SK-N-SH (cell line): ENCODE results near the gene ZNF385A. TPM values are rescaled to one million over a fixed set of nuclear protein-coding genes. Genes with fewer than 3 reads are reported as not detected.

Experiments
- CTCF ChIA-PET: fragments of 300-600, 350-600 bp; formaldehyde crosslinking; extraction: SDS; loops from one replicate; lab custom pipeline; 2021; lab: Yijun Ruan, JAX
- POLR2A ChIA-PET: fragments of 350-600 bp; sonication (Branson Sonifier 250); formaldehyde crosslinking; extraction: SDS; loops from one replicate; lab custom pipeline; 2020; ENCODE audit warnings: antibody characterized with exemption, inconsistent platforms; lab: Yijun Ruan, JAX
- DNase-seq: peaks from one replicate; pipeline ENCODE4 v3.0.0; 2012
- H2AFZ ChIP-seq: fragments of 200-600 bp; sonication (generic); 2 replicates; pipeline ENCODE4 v1.8.1; 2016; ENCODE audit warnings: antibody characterized with exemption, mild to moderate bottlenecking, low read depth
- H3F3A ChIP-seq: fragments of 200-600 bp; sonication (generic); replicated peaks from 2 replicates; pipeline ENCODE3; 2016; ENCODE audit warnings: antibody characterized with exemption, mild to moderate bottlenecking; ENCODE audit not compliant: insufficient read depth
- H3K27ac ChIP-seq, 2 experiments: fragments of 200-500 bp in 1 of 2; fragments of 200-600 bp in 1 of 2; sonication (Bioruptor generic) in 1 of 2; sonication (generic), shearing (Covaris generic) in 1 of 2; 2 replicates each; pipeline versions ENCODE4 v1.5.1 to v1.6.1; 2014 to 2016; ENCODE audit warnings: low read depth in 2 of 2, inconsistent platforms in 1 of 2, low read length in 1 of 2, mild to moderate bottlenecking in 1 of 2, mixed read lengths in 1 of 2
- H3K27me3 ChIP-seq: fragments of 200-600 bp; sonication (generic), shearing (Covaris generic); 2 replicates; pipeline ENCODE4 v1.6.1; 2016; ENCODE audit warnings: mixed run types; ENCODE audit not compliant: insufficient read depth
- H3K36me3 ChIP-seq, 2 experiments: fragments of 200-500 bp in 1 of 2; fragments of 200-600 bp in 1 of 2; sonication (Bioruptor generic) in 1 of 2; sonication (generic) in 1 of 2; replicated peaks in 1 of 2; 2 replicates each; pipeline versions ENCODE3 to v1.5.1; 2014 to 2016; ENCODE audit warnings: low read length in 1 of 2, mild to moderate bottlenecking in 1 of 2; ENCODE audit not compliant: insufficient read depth in 2 of 2, control insufficient read depth in 1 of 2
- H3K4me1 ChIP-seq, 2 experiments: fragments of 200-500 bp in 1 of 2; fragments of 200-600 bp in 1 of 2; sonication (Bioruptor generic) in 1 of 2; sonication (generic), shearing (Covaris generic) in 1 of 2; 2 replicates each; pipeline versions ENCODE4 v1.5.1 to v1.6.1; 2014 to 2016; ENCODE audit warnings: low read depth in 1 of 2, low read length in 1 of 2, mixed run types in 1 of 2; ENCODE audit not compliant: insufficient read depth in 2 of 2, control insufficient read depth in 1 of 2
- H3K4me2 ChIP-seq: fragments of 200-600 bp; sonication (generic), shearing (Covaris generic); 2 replicates; pipeline ENCODE4 v1.6.1; 2017; ENCODE audit warnings: mixed run types
- H3K4me3 ChIP-seq, 2 experiments: fragments of 200-500 bp in 1 of 2; fragments of 200-600 bp in 1 of 2; sonication (Bioruptor generic) in 1 of 2; sonication (generic), shearing (Covaris generic) in 1 of 2; 2 replicates each; pipeline versions ENCODE4 v1.5.1 to v1.8.1; 2014 to 2016; ENCODE audit warnings: low read depth in 2 of 2, inconsistent platforms in 1 of 2, low read length in 1 of 2, mild to moderate bottlenecking in 1 of 2, mixed read lengths in 1 of 2, moderate library complexity in 1 of 2
- H3K79me2 ChIP-seq: fragments of 200-600 bp; sonication (generic); 2 replicates; pipeline ENCODE4 v1.8.1; 2017; ENCODE audit warnings: mild to moderate bottlenecking; ENCODE audit not compliant: insufficient read depth
- H3K9ac ChIP-seq: fragments of 200-600 bp; sonication (generic); 2 replicates; pipeline ENCODE4 v1.6.1; 2017; ENCODE audit warnings: mixed run types
- H3K9me2 ChIP-seq: fragments of 200-600 bp; sonication (generic); 2 replicates; pipeline ENCODE4 v1.6.1; 2017; ENCODE audit warnings: mixed run types
- H3K9me3 ChIP-seq: fragments of 200-600 bp; sonication (generic); 2 replicates; pipeline ENCODE4 v1.6.1; 2017; ENCODE audit warnings: mixed run types, mild to moderate bottlenecking, moderate library complexity
- H4K20me1 ChIP-seq: fragments of 200-600 bp; sonication (generic); 2 replicates; pipeline ENCODE4 v1.6.1; 2017; ENCODE audit warnings: mild to moderate bottlenecking, mixed run types; ENCODE audit not compliant: insufficient read depth
- CTCF ChIP-seq: fragments of 200-600 bp; sonication (generic); IDR thresholded peaks from 2 replicates; pipeline ENCODE4 v1.6.1; 2017; ENCODE audit warnings: antibody characterized with exemption, mild to moderate bottlenecking, moderate library complexity
- ELF1 ChIP-seq: IDR thresholded peaks from 2 replicates; pipeline ENCODE4 v1.4.0; 2012
- EP300 ChIP-seq, 2 experiments: IDR thresholded peaks; 2 replicates each; pipeline versions ENCODE4 v1.4.0 to v1.6.1; 2012; ENCODE audit warnings: borderline replicate concordance in 1 of 2, low read depth in 1 of 2, low read length in 1 of 2
- FOSL2 ChIP-seq: IDR thresholded peaks from 2 replicates; pipeline ENCODE4 v1.4.0; 2012; ENCODE audit warnings: low read depth, mild to moderate bottlenecking, moderate library complexity, borderline replicate concordance
- FOXJ3 ChIP-seq: sonication (generic); formaldehyde crosslinking; IDR thresholded peaks from 2 replicates; pipeline ENCODE4 v1.5.1; 2020; ENCODE audit warnings: mild to moderate bottlenecking, missing genetic modification reagents
- FOXM1 ChIP-seq: IDR thresholded peaks from 2 replicates; pipeline ENCODE4 v1.4.0; 2012; ENCODE audit warnings: low read depth, mild to moderate bottlenecking
- GATA2 ChIP-seq: sonication (generic); formaldehyde crosslinking; IDR thresholded peaks from 2 replicates; pipeline ENCODE4 v1.5.0; 2020; ENCODE audit warnings: mild to moderate bottlenecking, missing genetic modification reagents
- IRF3 ChIP-seq: fragments of 150-350 bp; IDR thresholded peaks from 2 replicates; pipeline ENCODE4 v1.6.1; 2016; ENCODE audit warnings: mild to moderate bottlenecking, low read depth, low read length
- JUND ChIP-seq: IDR thresholded peaks from 2 replicates; pipeline ENCODE4 v1.4.0; 2012
- MAX ChIP-seq: IDR thresholded peaks from 2 replicates; pipeline ENCODE4 v1.4.0; 2012; ENCODE audit warnings: low read depth
- MEF2A ChIP-seq: IDR thresholded peaks from 2 replicates; pipeline ENCODE4 v1.4.0; 2012; ENCODE audit warnings: low read depth, borderline replicate concordance
- NFIC ChIP-seq: IDR thresholded peaks from 2 replicates; pipeline ENCODE4 v1.4.0; 2012; ENCODE audit warnings: borderline replicate concordance
- PBX3 ChIP-seq: IDR thresholded peaks from 2 replicates; pipeline ENCODE4; 2012
- RAD21 ChIP-seq: IDR thresholded peaks from 2 replicates; pipeline ENCODE4 v1.6.1; 2012; ENCODE audit warnings: mild to moderate bottlenecking, low read length
- RCOR1 ChIP-seq: fragments of 150-350 bp; IDR thresholded peaks from 2 replicates; pipeline ENCODE4 v1.6.1; 2017; ENCODE audit warnings: antibody characterized with exemption, low read length
- RXRA ChIP-seq: IDR thresholded peaks from 2 replicates; pipeline ENCODE4 v1.4.0; 2012; ENCODE audit warnings: low read depth, mild to moderate bottlenecking, borderline replicate concordance
- SIN3A ChIP-seq: IDR thresholded peaks from 2 replicates; pipeline ENCODE4 v1.6.1; 2012; ENCODE audit warnings: low read depth, mild to moderate bottlenecking, low read length, moderate library complexity, borderline replicate concordance
- TCF12 ChIP-seq: IDR thresholded peaks from 2 replicates; pipeline ENCODE4 v1.4.0; 2012
- TEAD4 ChIP-seq: IDR thresholded peaks from 2 replicates; pipeline ENCODE4 v1.4.0; 2012; ENCODE audit warnings: mild to moderate bottlenecking, borderline replicate concordance; ENCODE audit not compliant: insufficient read depth
- USF1 ChIP-seq: IDR thresholded peaks from 2 replicates; pipeline ENCODE4 v1.4.0; 2012; ENCODE audit warnings: low read depth, borderline replicate concordance
- USF2 ChIP-seq: fragments of 150-350 bp; IDR thresholded peaks from 2 replicates; pipeline ENCODE4 v1.6.1; 2017; ENCODE audit warnings: antibody characterized with exemption, low read length, low read depth, borderline replicate concordance
- YY1 ChIP-seq: IDR thresholded peaks from 2 replicates; pipeline ENCODE4 v1.4.0; 2012; ENCODE audit warnings: low read depth, mild to moderate bottlenecking
- ZBTB33 ChIP-seq: IDR thresholded peaks from 2 replicates; pipeline ENCODE4 v1.4.0; 2012; ENCODE audit warnings: low read depth, borderline replicate concordance
- WGBS: methylation state at CpG from one replicate; pipeline ENCODE4 v1.1.6; 2017; ENCODE audit warnings: low lambda C conversion rate; 5-methylcytosine and 5-hydroxymethylcytosine counted together
- polyA plus RNA-seq, 3 experiments: library from polyadenylated mRNA; depleted of rRNA; stranded (reverse); fragments of >200 nt; gene quantifications; 2 replicates each; pipeline ENCODE4 v1.2.3, GENCODE V29; 2012

ZNF385A gene
- polyA plus RNA-seq, 1 of the 3 experiments (the other 2 are of a cell fraction): 2.6 TPM

GRCh38 chr12:54341378-54342300 lies 42.9 kb downstream of the ZNF385A start (continued):
- TF ChIP-seq FOXM1 (no peak), TEAD4 (no peak), TCF12 (no peak), USF1 (no peak), GATA2 (CRISPR knock-in tag) (no peak), RXRA (no peak), FOSL2 (no peak), ELF1 (no peak), FOXJ3 (CRISPR knock-in tag) (no peak), NFIC (no peak), YY1 (no peak), EP300 (IDR thresholded peaks at IDR 0.05; ENCODE audit: borderline replicate concordance in 1 of 2, low read depth in 1 of 2, low read length in 1 of 2) (no peak), MEF2A (no peak), MAX (no peak)

- Histone ChIP-seq H3K27me3 (no peaks in the 10 kb centered on the region), H4K20me1 (peaks cover 20% of the 10 kb centered on the region)
- POLR2A ChIA-PET: interaction anchor here (0.9 kb wide), 1 partner anchor 40 kb away, joined by 3 read pairs; no protein-coding TSS in a partner anchor
- TF ChIP-seq USF2 (no peak), MEF2A (no peak), TEAD4 (no peak), JUND (no peak), FOXM1 (no peak), RAD21 (no peak), CTCF (no peak), IRF3 (no peak), SIN3A (no peak), ZBTB33 (no peak), RCOR1 (no peak), PBX3 (no peak)
These were observed 43.7 kb downstream of the ZNF385A start for GRCh38 chr12:54340846-54341245.

More at GRCh38 chr12:54340846-54341245, 43.7 kb downstream of the ZNF385A start:
- Histone ChIP-seq H3K9me3 (no peaks in the 10 kb centered on the region), H3K9me2 (no peaks in the 10 kb centered on the region), H3K9ac (no peak overlapping the region), H3K4me3 (no peak overlapping the region), H3F3A (no peaks in the 10 kb centered on the region), H3K4me2 (no peak overlapping the region), H3K79me2 (peaks cover 22% of the 10 kb centered on the region; the same call in 1 of the 2 replicates), H3K4me1 (peaks cover 0 to 5% of the 10 kb centered on the region in 2 experiments; a peak in 1 of 4 replicates), H3K36me3 (peaks cover 34 to 39% of the 10 kb centered on the region in 2 experiments), H2AFZ (no peak overlapping the region), H3K27ac (no peak overlapping the region)
- DNase-seq: no peak
- CTCF ChIA-PET: interaction anchor here (1.0 to 3.6 kb wide), 6 partner anchors 11 to 46 kb away, joined by 3 to 23 read pairs (median 4); partner anchors contain the start of gene COPZ1
- WGBS: 100% methylated on average over 7 of the region's 7 CpGs
